ENCODE measurements around the gene SCN4B. TPM values are rescaled to one million over a fixed set of nuclear protein-coding genes. Genes with fewer than 3 reads are reported as not detected.

The SCN4B gene
- total RNA-seq, 1 donor from 2014 or later: 5.7 TPM

GRCh38 chr11:118109231-118109630, 43.4 kb downstream of the SCN4B start:
- FAIRE-seq (no peak), DNase-seq (ENCODE audit: low spot score in 2 of 2) (no peak)

- no peak for DNase-seq (ENCODE audit: low spot score in 2 of 2)
- FAIRE-seq: no peak
Measured at GRCh38 chr11:118108513-118108912, 44.1 kb downstream of the SCN4B start.

DNA sequence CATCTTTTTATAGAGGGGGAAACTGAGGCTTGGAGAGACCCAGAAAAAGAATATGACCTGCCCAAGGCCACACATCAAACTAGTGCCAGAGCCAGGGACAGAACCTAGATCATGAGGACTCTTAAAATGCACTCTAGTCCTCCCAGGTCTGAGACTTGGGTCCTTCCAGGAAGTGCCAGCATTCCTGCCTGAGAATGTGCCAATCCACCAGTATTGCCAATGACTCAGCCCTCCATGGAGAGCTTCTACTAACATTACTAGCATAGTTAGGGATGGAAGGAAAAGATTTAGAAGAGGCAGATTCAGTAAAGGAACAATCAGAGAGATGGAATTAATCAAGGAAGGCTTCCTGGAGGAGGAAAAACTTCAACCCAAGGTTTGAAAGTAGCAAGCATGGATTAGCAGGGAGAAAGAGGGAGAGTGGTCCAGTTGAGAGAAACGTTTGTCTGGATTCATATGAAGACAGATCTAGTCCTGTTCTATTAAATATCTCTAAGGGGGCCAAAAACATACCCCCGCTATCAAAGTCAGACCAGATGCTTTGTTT, 45.8 kb downstream of the SCN4B start:
- DNase-seq (ENCODE audit: low spot score in 2 of 2) (no peak), FAIRE-seq (no peak)

- FAIRE-seq: no peak
- DNase-seq (ENCODE audit: low spot score in 2 of 2): no peak
Measured at GRCh38 chr11:118105657-118106305, 46.8 kb downstream of the SCN4B start.

DNA sequence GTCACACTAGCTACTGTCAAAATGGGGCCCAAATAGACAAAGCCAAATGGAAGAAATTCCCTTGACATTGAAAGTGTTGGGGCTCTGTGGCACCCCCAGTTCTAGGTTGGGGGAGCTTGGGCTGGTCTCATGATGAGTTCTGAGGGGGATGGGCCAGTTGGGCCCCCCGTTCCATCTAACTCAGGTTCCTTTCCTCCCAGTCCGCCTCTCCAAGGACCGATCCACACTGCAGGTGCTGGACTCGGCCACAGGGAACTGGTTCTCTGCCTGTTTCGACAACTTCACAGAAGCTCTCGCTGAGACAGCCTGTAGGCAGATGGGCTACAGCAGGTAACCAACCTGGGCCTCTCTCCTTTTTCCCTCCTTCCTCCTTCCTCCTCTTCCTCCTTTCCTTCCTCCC, 48.1 kb downstream of the SCN4B start:
- no peak for FAIRE-seq
- no peak for DNase-seq (ENCODE audit: low spot score in 2 of 2)

- no peak for FAIRE-seq
- DNase-seq (ENCODE audit: low spot score in 2 of 2): no peak
Measured at GRCh38 chr11:118102721-118103261, 49.8 kb downstream of the SCN4B start.

GRCh38 chr11:118100691-118101232, 51.9 kb downstream of the SCN4B start:
- no peak for FAIRE-seq
- DNase-seq (ENCODE audit: low spot score in 2 of 2): no peak

DNA sequence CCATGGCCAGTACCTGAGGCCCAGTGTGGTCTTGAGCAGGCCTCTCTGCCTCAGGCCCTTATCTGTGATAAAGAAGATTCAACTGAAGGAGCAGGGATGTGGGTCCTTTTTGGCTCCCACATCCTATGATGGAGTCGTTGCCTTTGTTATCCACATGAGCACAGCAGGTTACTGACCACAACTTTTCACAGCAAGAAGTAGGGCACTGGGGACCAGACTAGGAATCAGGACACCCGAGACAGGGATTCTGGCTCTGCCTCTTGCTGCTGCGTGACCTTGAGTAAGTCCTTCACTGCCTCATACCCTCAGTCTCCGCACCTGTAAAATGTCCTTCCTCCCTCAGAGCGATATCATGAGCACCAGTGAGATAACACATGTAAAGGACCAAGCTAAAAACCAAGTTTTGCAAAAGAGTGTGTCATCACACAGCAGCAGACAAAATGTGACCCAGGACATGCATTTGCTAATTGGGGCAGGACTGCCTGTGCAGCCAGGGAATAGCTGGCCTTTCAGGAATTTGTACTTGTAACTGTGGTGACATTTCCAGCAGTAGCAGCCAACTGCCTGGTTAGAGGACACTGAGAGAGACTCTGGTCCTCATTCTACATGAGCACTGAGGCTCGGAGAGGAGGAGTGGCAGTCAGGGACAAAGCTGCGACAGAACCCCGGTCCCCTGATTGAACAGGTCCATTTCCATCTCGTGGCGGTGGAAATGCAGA, 52.6 kb downstream of the SCN4B start:
- FAIRE-seq (no peak), DNase-seq (ENCODE audit: low spot score in 2 of 2) (no peak)

- FAIRE-seq (no peak), DNase-seq (ENCODE audit: low spot score in 2 of 2) (no peak)
Measured at GRCh38 chr11:118098996-118099837, 53.4 kb downstream of the SCN4B start.

DNA sequence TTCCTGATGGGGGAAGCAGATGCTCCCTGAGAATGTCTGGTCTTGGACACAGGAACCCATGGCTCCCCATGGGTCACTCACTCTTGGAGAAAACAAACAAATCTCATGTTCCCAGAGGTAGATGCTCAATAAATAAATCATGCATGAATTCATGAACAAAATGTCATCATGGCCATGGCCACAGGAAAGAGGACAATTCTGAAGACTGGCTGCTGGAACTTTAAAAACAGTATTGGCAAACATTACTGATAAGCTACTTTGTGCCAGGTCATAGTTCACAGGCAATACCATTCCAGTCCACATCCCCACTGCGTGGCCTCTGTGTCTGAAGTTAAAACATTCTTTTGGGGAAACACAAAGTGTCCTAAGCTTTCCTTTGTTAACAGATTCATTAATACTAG, 56.7 kb downstream of the SCN4B start:
- FAIRE-seq (no peak), DNase-seq (ENCODE audit: low spot score in 2 of 2) (no peak)

DNA sequence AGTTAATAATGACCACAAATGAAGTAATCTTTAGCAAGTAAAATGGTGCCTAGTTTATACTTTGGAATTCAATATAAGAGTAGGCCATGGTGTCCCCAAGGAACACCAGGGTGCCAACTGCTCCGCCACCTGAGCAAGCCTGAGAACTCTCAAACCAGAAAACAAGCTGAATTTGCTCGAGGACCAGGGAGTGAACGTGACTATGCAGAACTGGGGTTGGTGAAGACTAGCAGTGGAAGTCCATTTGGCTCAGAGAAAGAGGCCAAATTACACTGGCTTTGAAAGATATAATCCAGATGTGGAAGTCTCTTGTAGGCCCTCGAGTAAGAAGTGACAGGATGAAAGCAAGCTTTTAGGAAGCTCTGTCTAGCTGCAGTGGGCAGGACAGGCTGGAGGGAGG, 57.1 kb downstream of the SCN4B start:
- FAIRE-seq (no peak), DNase-seq (ENCODE audit: low spot score in 2 of 2) (no peak)

DNA sequence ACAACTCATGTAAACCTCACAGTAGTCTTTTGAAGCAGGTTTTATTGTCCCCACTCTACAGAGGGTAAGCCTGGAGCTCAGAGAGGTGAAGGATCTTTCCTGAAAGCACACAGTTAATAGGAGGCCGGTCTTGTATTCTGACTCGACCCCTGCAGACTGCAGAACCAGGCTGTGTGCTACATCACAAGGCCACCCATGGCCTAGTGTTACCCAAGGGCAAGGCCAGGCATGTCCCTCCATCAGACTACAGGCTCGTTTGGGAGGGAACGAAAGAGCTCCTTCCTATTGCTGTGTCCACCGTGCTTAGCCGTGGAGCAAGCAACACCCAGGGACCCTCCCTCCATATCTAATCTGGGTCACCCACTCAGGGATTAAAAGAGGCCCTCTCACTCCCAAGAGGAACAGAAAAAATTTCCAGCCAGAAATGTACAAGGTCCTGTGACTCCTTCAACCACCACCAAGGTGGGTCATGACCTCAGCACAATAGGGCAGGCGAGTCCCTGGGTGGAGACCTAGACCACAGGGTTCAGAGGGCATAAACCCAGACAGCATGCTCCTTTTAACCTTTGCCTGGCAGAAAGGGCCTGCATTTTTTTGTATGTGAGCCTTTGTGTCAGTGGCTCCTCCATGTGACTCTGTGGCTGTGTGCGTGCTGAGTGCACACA, 59.6 kb downstream of the SCN4B start:
- DNase-seq (ENCODE audit: low spot score in 2 of 2) (no peak), FAIRE-seq (no peak)

DNA sequence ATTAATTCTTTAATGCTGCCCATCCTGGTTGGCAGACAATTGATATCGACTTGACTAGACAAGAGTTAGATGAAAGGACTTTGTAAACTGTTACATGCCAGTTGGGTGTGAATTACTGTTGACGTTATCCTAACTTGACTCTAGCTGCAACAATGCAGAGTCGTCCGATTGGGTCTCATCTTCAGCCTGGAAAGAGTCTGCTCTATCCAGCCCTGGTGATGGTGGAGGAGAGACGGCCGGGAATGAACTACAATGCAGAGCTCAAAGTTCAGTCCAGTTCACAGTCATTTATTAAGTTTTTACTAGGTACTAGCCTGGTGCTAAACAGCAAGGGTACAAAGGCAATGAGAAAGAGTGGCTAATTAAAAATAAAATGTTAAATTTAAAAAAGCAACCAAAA, 60.9 kb downstream of the SCN4B start:
- FAIRE-seq: no peak
- DNase-seq (ENCODE audit: low spot score in 2 of 2): no peak

DNA sequence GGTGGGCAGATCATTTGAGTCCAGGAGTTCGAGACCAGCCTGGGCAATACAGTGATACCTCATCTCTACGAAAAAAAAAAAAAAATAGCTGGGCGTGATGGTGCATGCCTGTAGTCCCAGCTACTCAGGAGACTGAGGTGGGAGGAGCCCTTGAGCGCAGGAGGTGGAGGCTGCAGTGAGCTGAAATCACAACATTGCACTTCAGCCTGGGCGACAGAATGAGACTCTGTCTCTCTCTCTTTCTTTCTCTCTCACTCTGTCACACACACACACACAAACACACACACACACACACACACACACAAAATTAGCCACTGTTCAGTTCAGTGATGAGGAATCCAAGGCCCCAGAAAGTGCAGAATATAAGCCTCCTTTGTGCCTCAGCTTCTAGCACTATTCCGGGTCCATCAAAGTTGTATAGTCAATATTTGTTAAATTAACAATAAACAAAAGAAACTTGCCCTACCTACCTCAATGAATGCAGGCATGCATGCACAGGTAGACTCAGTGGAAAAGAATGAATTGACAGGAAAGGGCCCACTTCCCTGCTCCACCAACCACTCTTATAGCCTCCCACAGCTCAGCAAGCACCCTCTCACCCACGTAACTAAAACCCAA, 62.0 kb downstream of the SCN4B start:
- FAIRE-seq (no peak), DNase-seq (ENCODE audit: low spot score in 2 of 2) (no peak)

- FAIRE-seq (no peak), DNase-seq (ENCODE audit: low spot score in 2 of 2) (no peak)
Measured at GRCh38 chr11:118088531-118088930, 64.1 kb downstream of the SCN4B start.

- no peak for DNase-seq (ENCODE audit: low spot score in 2 of 2)
- no peak for FAIRE-seq
Measured at GRCh38 chr11:118087931-118088330, 64.7 kb downstream of the SCN4B start.

DNA sequence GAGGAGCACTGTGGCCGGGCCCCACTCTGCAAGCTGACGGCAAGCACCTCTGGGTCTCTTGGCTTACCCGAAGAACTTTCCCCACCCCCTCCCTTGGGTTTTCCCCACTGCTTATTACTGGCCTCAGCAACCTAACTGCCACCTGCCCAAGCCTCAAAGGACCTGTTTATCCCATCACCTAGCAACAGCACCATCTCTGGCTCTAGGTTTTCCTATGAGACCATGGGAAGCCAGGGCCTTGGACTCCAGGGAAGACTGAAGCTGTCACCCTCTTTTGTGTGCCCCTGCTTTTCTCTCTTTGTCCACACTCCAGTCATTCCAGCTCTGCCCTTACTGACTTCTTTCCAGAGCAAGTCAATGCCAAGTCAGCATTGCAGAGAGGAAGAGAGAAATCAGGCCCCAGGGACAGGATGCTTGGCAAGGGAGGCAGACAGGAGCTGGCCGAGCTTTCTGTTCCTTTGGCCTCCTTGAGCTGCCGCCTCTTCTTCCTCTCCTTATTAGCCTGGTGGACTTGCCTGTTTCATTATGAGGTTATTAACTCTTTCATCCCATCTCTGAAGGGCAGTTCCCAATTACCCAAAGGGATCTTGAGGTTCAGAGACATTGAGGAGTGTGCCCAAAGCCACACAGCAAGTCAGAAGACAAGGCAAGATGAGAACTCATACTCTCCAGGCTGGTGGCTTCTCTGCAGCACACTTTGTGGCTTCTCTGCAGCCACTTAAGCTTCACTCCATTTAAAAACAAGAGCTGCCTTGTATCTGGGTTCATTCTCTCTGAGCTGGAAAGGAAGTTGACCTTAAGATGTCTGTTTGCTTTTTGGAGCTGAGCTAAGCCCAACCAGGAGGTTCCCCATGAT, 65.5 kb downstream of the SCN4B start, which contains the start of gene SMIM35:
Gene SMIM35 (minus strand): TSS at position 51 of the 856 bp plus-strand sequence. CDS start 206 bp downstream, outside the sequence.
- DNase-seq (ENCODE audit: low spot score in 2 of 2): no peak

DNA sequence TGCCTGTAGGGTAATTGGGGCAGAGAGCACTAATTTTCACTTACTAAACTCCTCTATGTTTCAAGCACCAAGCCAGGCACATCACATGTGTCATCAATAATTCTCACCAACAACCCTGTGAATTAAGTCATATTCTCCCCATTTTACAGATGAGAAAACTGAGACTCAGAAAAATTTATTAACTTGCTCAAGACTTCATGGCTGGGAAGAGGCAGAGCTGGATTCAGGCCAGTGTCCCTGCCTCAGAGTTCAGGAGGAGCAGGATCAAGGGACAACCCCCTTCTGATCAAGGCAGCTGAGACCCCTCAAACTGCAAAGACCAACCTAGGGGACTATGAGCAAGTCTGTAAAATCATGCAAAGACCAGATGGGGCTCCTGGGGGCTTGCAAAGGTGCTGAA, 68.0 kb downstream of the SCN4B start:
- no peak for FAIRE-seq

More for the DNA sequence above, 65.5 kb downstream of the SCN4B start, which contains the start of gene SMIM35:
- FAIRE-seq: no peak

More for the DNA sequence above, 68.0 kb downstream of the SCN4B start:
- DNase-seq (ENCODE audit: low spot score in 2 of 2): no peak

All from frontal cortex (tissue), 4 donors.